Stromal cell of bone marrow (primary cell): Measurements from ENCODE around the gene CA12.
"Not testable (repeated sequence)": the region's sequence is repeated elsewhere in the genome, so short reads cannot be mapped to it uniquely, and the experiment has no call there.

ENCODE experiments used
- DNase-seq: peaks from one replicate; pipeline ENCODE4 v3.0.0-alpha.2; 2012; ENCODE audit warnings: low read depth

Gene CA12

GRCh38 chr15:63357061-63357460, 24.6 kb downstream of the CA12 start:
- DNase-seq: no peak

DNA sequence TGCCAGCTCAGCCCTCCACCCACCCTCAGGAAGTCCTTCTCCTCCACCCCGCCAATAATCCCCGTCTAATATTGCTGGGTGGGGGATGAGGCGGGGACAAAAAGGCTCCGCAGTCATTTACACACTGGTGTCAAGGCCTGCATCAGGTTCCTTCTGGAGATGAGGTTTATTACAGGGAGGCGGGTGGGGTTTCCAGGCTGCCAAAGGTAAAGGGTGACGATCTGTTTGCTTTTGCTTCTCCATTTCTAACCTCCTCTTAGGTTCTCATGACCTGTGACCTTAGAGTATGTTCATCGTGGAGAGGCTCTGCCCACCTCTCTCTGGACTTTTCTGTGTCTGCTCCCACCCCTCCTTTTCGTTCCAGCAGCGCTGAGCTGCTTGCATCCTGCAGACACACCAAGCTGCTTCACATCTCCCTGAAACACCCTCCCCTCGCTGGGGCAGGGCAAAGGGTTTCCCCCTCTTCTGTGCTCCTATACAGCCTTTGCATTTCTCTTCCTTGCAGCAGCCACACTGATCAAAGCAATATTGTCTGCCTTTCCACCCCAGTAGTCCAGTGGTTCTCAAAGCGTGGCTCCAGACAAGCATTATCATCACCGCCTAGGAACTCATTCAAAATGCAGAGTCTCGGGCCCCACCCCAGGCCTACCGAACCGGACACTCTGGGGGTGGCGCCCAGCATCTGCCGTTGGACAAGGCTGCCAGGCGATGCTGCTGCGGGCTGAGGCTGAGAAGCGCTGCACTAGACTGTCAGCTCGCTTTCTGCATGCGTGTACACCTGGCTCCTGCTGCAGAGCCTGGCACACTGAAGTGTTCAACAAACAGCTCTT, 26.6 kb downstream of the CA12 start:
- no peak for DNase-seq

DNA sequence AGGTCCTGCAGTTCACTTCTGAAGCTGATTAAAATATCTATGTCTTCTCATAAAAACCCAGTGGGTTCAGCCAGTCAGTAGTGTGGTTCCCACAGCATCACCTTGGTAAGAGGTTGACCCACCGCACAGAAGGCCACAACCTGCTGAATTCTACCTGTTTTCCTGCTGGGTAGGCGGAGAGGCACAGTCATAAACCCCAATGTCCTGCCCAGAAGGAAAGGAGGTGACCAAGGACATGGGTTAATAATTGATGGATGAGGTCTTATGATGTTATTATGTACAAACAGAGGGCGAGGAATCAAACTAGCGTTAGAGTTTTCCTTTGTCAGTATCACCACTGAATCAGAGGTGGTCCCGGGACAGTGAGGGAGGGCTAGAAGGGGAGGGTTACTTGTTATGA, 27.8 kb downstream of the CA12 start:
- DNase-seq: no peak

DNA sequence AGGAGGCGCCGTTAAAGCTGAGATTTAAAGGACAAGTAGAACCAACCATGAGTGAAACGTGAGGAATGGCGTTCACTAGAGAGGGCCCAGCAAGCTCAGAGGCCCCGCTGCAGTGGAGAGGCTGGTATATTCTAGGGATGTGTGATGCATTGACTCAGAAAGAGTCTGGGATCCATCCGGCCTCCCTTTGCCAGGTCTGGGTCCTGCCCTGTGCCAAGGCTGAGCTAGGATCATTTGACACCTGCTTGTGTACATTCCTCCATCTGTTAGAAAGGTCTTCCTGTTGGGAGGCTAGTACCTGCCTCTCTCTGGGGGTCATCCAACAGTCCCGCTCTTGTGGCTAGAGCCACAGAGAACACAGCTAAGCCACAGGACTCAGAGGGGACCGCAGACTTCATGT, 28.4 kb downstream of the CA12 start:
- no peak for DNase-seq

- no peak for DNase-seq
Measured at GRCh38 chr15:63352808-63353207, 28.8 kb downstream of the CA12 start.

DNA sequence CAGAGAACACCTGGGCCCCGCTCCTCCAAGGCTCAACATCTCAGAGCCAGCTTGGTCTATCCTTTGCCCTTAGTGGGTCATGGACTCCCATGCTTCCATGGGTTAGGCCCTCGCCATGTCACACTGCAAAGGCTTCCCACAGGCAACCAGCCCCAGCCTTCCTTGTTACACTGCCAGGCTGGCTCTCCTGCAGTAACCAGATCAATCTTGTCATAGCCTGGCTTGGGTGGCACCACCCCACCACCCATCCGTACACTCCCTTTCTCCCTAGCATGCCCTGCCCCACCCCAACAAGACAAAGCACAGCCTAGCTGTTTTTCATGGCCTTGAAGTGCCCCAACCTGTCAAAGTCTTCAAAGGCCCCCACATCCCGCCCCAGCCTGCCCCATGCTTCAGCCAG, 30.5 kb downstream of the CA12 start:
- DNase-seq: no peak

DNA sequence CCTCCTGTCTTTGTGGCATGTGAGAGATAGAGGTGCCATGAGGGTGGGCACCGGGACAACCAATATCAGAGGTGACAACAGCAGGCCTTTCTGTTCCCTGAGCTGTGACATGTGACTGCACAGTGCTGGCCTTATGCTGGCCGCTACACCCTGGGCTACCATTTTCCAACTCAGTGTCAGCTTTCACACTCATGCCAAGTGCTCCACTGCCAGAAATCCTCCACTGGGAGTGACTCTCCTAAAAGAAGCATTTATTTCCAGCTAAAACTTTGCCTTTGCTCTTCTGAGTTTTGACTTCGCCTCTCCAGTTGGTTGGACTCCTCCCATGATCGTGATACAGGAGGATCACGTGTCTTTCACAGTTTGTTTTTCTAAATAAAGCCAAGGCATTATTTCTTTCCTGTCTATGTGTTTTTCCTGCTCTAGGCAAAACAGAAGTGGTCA, 31.4 kb downstream of the CA12 start:
- DNase-seq: peak; percentile 72

GRCh38 chr15:63349621-63350020, 32.0 kb downstream of the CA12 start:
- no peak for DNase-seq

- no peak for DNase-seq
Measured at GRCh38 chr15:63349156-63349555, 32.5 kb downstream of the CA12 start.

DNA sequence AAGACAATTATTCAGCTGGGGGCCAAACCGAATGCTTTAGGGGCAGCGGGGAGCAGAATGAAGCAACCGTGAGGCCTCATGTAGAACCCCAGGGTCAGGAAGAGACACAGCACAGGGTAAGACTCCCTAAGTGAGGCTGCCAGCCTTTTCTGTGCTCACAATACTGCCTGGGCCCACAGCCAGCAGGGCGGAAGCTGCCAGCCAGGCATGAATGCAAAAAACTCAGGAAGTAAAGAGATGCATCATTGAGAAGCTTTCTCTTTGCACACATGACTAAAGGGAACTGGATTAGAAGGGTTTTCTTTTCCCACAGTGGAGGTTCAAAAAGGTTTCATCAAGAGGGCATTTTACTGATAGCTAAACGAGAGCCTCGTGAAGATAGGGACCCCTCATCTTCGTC, 33.3 kb downstream of the CA12 start:
- DNase-seq: peak; percentile 73

GRCh38 chr15:63347074-63347857, 34.4 kb downstream of the CA12 start:
- DNase-seq: no peak

GRCh38 chr15:63345391-63345752, 36.3 kb downstream of the CA12 start:
- DNase-seq: no peak

DNA sequence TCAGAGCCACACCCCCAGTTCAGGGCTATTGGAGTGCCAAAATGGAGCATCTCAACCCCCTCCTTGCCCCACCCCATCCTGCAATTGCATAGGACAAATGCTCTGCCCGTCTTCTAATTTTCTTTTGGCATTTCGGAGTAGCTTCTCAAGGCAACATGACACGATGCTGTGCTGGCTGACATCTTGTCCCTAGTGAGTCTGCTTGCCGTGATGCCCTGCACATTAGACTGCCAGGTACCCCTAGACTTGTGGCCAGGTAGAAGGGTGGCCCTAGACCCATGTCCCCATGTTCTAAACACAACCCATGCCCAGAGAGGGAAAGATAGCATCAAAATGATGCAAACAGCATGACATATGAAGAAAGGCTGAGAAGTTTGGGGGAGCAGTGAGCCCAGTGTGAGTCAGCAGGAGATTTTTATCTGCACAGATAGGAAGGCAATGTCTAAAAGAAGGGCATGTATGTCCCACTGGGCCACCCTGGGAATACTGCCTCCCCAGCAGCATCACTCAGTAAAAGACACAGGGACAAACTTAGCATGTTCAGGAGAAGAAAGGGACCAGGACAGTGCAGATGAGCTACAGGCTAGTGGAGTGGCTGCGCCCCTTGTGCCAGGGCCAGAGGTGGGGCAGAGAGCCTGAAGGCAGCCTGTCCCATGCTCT, 36.8 kb downstream of the CA12 start:
- no peak for DNase-seq

DNA sequence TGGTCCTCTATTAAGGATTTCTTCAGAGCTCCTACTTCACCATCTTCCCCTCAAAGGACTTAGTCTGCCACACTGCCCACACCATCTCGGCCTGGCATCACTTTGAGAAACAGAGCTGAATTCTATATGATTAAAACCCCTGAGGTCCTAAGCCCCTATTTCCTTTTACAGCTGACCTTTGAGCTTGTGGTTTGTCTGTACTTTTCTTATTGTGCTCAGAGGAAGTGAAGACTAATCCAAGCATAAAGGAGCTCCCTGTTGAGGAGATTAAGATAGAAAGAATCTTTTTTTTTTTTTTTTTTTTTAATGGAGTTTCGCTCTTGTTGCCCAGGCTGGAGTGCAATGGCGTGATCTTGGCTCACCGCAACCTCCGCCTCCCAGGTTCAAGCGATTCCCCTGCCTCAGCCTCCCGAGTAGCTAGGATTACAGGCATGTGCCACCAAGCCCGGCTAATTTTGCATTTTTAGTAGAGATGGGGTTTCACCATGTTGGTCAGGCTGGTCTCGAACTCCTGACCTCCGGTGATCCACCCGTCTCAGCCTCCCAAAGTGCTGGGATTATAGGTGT, 38.6 kb downstream of the CA12 start:
- not testable (repeated sequence) for DNase-seq

- no peak for DNase-seq
Measured at GRCh38 chr15:63341898-63342297, 39.7 kb downstream of the CA12 start.

GRCh38 chr15:63340878-63341277, 40.8 kb downstream of the CA12 start:
- no peak for DNase-seq

GRCh38 chr15:63340353-63340752, 41.3 kb downstream of the CA12 start:
- DNase-seq: no peak

DNA sequence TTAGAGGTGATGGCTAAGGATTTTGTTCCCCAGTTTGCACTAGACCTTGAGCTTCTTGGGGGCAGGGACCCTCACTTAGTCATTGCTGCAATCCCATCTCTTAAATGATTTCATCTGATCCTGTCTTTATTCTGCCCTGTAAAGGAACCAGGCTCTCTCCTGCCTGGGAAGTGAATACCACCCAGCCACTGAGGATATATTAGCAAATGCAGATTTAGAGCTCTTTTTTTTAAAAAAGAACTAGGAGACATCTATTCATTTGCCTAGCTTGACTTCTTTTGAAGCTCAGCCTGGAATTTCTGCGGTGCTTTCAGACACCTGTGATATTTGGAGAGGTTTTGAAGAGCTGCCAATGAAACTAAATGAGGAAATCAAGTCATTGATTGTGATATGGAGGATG, 41.8 kb downstream of the CA12 start:
- no peak for DNase-seq

DNA sequence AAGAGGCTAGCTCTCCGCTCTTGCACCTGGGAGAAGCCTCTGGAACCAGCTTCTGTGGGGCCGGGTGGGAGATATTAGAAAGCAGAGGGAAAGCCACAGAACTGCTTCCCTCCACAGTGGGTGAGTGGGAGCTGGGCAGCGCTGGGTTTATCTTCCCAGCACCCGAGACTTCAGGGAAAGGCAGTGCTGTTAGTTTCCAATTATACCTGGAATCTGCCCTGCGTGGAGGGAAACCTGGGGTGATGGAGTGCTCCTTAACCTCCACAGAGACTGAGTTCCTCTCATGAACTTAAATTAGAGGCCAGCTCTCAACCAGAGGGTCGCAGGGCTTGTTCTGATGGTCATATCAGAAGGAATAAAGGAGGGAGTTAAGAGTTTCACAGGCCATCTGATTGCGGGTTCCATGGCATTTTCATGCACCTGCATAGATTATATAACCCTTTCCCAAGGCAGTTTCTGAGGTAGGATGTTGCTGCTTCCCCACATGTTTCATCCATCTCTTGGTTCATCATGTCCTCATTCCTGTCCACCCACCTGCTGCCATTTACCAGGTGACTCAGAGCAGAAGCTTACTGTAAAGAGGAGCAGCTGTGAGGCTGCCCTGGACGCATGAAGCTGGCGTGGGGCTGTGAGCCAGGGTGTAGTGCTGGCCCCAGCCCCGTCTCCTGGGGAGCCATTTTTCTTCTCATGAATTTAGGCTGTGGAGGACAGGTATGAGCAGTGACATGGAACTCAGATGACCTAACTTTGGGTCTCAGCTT, 42.5 kb downstream of the CA12 start:
- DNase-seq: no peak

GRCh38 chr15:63338170-63338569, 43.5 kb downstream of the CA12 start:
- no peak for DNase-seq

DNA sequence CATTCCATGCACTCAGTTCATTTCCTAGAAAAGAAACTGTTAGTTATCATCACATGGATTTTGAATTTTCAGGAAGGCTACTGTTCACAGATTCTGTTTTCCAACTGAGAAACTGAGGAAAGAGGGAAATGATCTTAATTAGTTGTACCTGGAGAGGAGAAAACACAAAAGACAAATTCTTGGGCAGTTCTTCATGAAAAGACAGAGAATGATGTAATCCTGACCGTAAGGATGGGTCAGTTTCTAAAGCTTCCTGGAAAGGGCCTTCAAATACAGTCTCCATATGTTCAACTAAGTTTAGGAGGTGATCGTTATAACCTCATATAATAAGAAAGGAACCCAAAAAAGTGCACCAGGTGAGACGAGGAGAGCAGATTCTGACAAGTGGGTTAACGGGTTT, 44.6 kb downstream of the CA12 start:
- no peak for DNase-seq
